GM12892 (cell line): Measurements from ENCODE around the gene MAT2B.

Experiments used
- POLR2A ChIP-seq: IDR thresholded peaks from 2 replicates; pipeline ENCODE4 v1.6.1; 2011; ENCODE audit warnings: low read depth, low read length, control low read depth
- POLR2AphosphoS5 ChIP-seq: IDR thresholded peaks from 2 replicates; pipeline ENCODE4 v1.6.1; 2011; ENCODE audit warnings: low read depth, low read length, control low read depth

DNA sequence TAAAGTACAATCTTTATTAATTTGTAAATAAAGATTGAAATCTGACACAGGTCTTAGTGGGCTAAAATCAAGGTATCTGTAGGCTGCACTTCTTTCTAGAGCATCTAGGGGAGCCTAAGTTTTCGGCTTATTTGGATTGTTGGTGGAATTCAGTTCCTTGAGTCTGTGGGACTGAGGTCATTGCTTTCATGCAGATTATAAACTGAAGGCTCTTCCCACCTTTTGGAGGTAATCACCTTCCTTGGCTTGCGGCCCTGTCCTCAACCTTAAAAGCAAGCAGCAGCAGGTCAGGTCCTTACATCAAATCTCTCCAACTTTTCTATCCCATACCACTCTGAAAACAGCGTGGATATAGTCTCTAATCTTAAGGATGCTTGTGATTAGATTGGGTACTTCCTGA lies 25.9 kb downstream of the MAT2B start:
- TF ChIP-seq POLR2AphosphoS5 (no peak), POLR2A (no peak)
